HL-60/S4 treated with retinoic acid at 250 ng/mL for 4 days and 3 days (cell line): ENCODE results near the gene ANGPTL2.
"Not testable (repeated sequence)": the region's sequence is repeated elsewhere in the genome, so short reads cannot be mapped to it uniquely, and the experiment has no call there.

ENCODE experiments used
- in situ Hi-C: fragments of 300-500 bp; cut with MboI; formaldehyde crosslinking; loops from 2 replicates; pipeline ENCODE4 v1.7.0; 2022; ENCODE audit warnings: low sequenced_read_pairs

The ANGPTL2 gene

GRCh38 chr9:127155314-127155960 lies 33.0 kb upstream of the ANGPTL2 start:
- in situ Hi-C loops = no loop called here

- in situ Hi-C loops = no loop called here
Observed at GRCh38 chr9:127154390-127155191, 32.2 kb upstream of the ANGPTL2 start.

GRCh38 chr9:127154003-127154389 lies 31.6 kb upstream of the ANGPTL2 start:
- in situ Hi-C loops = no loop called here

GRCh38 chr9:127153501-127153900 lies 31.1 kb upstream of the ANGPTL2 start:
- in situ Hi-C loops = no loop called here

- in situ Hi-C loops = no loop called here
Observed at GRCh38 chr9:127149463-127150390, 27.3 kb upstream of the ANGPTL2 start.

GRCh38 chr9:127149010-127149409 lies 26.6 kb upstream of the ANGPTL2 start:
- in situ Hi-C loops = no loop called here

- in situ Hi-C loops = no loop called here
Observed at GRCh38 chr9:127148014-127148413, 25.6 kb upstream of the ANGPTL2 start.

- in situ Hi-C loops = no loop called here
Observed at GRCh38 chr9:127147251-127147650, 24.8 kb upstream of the ANGPTL2 start.

GRCh38 chr9:127146841-127147240 lies 24.4 kb upstream of the ANGPTL2 start:
- in situ Hi-C loops = not testable (repeated sequence)

- in situ Hi-C loops = no loop called here
Observed at GRCh38 chr9:127144670-127145445, 22.4 kb upstream of the ANGPTL2 start.

GRCh38 chr9:127143920-127144465 lies 21.6 kb upstream of the ANGPTL2 start:
- in situ Hi-C loops = no loop called here

GRCh38 chr9:127142931-127143464 lies 20.6 kb upstream of the ANGPTL2 start:
- in situ Hi-C loops = no loop called here

GRCh38 chr9:127142291-127142690 lies 19.9 kb upstream of the ANGPTL2 start:
- in situ Hi-C loops = no loop called here

- in situ Hi-C loops = no loop called here
Observed at GRCh38 chr9:127140842-127141675, 18.6 kb upstream of the ANGPTL2 start.

- in situ Hi-C loops = no loop called here
Observed at GRCh38 chr9:127140181-127140580, 17.7 kb upstream of the ANGPTL2 start.

- in situ Hi-C loops = no loop called here
Observed at GRCh38 chr9:127139775-127140174, 17.3 kb upstream of the ANGPTL2 start.

GRCh38 chr9:127139071-127139731 lies 16.8 kb upstream of the ANGPTL2 start:
- in situ Hi-C loops = no loop called here

GRCh38 chr9:127138444-127138843 lies 16.0 kb upstream of the ANGPTL2 start:
- in situ Hi-C loops = no loop called here
